Activated T-cell treated with anti-CD3 and anti-CD28 coated beads, Interleukin-2, amount 50 U/mL, for 24 hours (primary cell): ENCODE data around the gene FES.
A peak's percentile ranks its signal among the peaks of the same experiment; 100 is the strongest.
"Not testable (repeated sequence)": the region's sequence is repeated elsewhere in the genome, so short reads cannot be mapped to it uniquely, and the experiment has no call there.

Source experiments
- DNase-seq: peaks from one replicate; pipeline ENCODE4 v3.0.0-alpha.2; 2020
- H3K27ac Mint-ChIP-seq: 2 replicates; pipeline ENCODE4 v1.8.0; 2020; ENCODE audit warnings: mild to moderate bottlenecking, mixed read lengths
- H3K27me3 Mint-ChIP-seq: 2 replicates; pipeline ENCODE4 v1.8.0; 2020; ENCODE audit warnings: mixed read lengths
- H3K36me3 Mint-ChIP-seq: 2 replicates; pipeline ENCODE4 v1.8.0; 2020; ENCODE audit warnings: low read depth, mixed read lengths
- H3K4me1 Mint-ChIP-seq: 2 replicates; pipeline ENCODE4 v1.8.0; 2020; ENCODE audit warnings: low read depth, mixed read lengths
- H3K4me3 Mint-ChIP-seq: 2 replicates; pipeline ENCODE4 v1.8.0; 2020; ENCODE audit warnings: mild to moderate bottlenecking, moderate library complexity, mixed read lengths
- H3K9me3 Mint-ChIP-seq: 2 replicates; pipeline ENCODE4 v1.8.0; 2020; ENCODE audit warnings: mixed read lengths

FES gene

DNA sequence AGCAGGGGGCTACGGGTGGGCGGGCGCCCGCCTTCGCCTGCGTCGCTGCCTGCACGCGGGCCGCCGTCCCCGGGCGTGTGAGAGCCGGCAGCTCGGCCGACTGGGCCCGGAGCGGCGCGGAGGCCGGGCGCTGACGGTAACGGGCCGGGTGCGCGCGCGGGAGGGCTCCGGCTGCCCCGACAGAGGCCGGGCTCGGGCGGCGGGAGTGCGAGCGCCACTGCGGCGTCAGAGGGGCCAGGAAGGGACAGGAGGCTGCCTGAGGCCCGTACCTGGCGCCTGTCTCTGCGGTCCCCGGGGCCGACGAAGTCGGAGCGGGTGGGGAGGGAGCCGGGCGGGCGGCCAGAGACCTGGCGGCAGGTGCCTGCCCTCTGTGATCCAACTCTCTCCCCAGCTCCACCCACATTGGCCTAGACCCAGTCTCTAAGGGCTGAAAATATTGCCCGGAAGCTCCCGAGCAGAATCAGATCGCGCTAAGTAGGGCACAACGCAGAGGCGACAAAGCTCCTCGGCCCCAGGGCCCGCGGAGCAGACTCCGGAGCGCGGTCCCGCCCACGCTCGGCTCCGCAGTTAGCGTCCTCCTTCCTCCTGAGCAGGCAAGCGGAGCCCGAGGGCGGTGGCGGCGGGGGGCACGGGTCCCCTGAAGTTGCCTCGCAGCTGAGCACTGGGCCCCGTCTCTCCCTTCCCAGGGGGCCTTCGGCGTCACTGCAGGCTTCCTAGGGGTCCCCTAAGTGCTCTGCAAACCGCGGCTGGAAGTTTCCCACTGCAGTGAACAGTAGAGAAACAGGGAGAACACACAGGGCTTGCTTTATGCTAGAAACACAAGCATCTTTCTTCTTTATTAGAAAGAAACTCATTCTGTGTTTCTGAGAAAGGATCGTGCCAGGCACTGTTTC is 18.8 kb downstream of the FES start, which contains the start of gene MAN2A2:
Gene MAN2A2, plus strand, starts transcription at position 463 of the 893 bp plus-strand sequence. CDS start 906 bp downstream, outside the sequence.
- H3K27me3 Mint-ChIP-seq = no peaks in the 10 kb centered on the region
- peak; percentile 88 for DNase-seq
- peak within 1 kb of the TSS; percentile 93 for H3K27ac Mint-ChIP-seq
- H3K4me3 Mint-ChIP-seq = peak within 1 kb of the TSS; percentile 86
- H3K36me3 Mint-ChIP-seq = peaks cover 48% of the 10 kb centered on the region
- peaks cover 30% of the 10 kb centered on the region for H3K4me1 Mint-ChIP-seq
- H3K9me3 Mint-ChIP-seq = no peaks in the 10 kb centered on the region

DNA sequence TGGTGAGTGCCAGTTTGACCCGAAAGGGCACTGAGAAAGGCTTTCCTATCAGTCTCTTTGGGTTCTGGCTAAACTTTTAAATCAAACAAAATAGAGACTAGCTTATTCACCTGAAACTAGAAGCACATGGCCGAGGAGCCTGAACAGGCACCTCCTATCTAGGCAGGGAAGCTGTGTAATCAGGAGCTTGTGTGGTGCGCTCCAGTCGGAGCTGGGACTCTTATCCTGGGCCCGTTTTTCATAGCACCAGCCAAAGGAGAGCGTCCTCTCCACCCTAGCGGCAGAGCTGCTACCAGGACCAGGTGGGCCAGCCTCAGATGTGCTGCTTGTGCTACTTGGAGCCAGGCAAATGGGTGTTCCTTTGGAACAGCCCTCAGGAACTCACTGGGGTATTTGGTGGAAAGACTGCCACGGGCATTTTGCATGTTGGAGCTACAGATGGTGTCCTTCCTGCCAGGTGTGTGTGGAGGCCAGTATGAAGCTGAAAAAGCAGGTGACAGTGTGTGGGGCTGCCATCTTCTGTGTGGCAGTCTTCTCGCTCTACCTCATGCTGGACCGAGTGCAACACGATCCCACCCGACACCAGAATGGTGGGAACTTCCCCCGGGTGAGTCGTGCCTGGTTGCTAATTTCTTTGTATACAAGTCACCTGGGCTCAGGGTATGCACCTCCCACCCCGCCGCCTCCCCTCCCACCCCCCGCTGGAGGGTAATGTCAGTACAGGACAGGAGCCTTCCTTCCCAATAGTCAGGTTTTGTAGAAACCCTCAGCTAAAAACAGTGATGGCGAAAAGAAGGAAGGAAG is 19.6 kb downstream of the FES start:
- H3K4me3 Mint-ChIP-seq = peak overlapping the region; percentile 82
- H3K9me3 Mint-ChIP-seq = no peaks in the 10 kb centered on the region
- no peak for DNase-seq
- H3K27ac Mint-ChIP-seq = peak overlapping the region; percentile 89
- no peaks in the 10 kb centered on the region for H3K27me3 Mint-ChIP-seq
- H3K36me3 Mint-ChIP-seq = peaks cover 54% of the 10 kb centered on the region
- peaks cover 30% of the 10 kb centered on the region for H3K4me1 Mint-ChIP-seq

DNA sequence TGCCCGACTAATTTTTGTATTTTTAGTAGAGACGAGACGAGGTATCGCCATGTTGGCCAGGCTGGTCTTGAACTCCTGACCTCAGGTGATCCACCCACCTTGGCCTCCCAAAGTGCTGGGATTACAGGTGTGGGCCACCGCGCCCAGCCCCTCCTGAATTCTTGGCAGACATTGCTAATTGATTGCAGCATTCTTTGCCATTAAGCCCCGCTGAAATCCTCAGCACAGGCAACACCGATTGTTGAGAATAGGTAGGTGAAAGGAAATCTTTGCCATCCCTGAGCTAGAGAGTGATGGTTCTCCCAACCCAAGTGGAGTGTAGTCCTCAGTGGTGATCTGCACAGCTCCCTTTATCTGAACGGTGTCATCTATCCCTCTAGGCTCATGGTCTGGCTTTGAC is 20.4 kb downstream of the FES start:
- no peak overlapping the region for H3K27ac Mint-ChIP-seq
- H3K27me3 Mint-ChIP-seq = no peaks in the 10 kb centered on the region
- H3K36me3 Mint-ChIP-seq = peaks cover 62% of the 10 kb centered on the region
- H3K4me3 Mint-ChIP-seq = no peak overlapping the region
- peaks cover 30% of the 10 kb centered on the region for H3K4me1 Mint-ChIP-seq
- no peaks in the 10 kb centered on the region for H3K9me3 Mint-ChIP-seq
- no peak for DNase-seq

DNA sequence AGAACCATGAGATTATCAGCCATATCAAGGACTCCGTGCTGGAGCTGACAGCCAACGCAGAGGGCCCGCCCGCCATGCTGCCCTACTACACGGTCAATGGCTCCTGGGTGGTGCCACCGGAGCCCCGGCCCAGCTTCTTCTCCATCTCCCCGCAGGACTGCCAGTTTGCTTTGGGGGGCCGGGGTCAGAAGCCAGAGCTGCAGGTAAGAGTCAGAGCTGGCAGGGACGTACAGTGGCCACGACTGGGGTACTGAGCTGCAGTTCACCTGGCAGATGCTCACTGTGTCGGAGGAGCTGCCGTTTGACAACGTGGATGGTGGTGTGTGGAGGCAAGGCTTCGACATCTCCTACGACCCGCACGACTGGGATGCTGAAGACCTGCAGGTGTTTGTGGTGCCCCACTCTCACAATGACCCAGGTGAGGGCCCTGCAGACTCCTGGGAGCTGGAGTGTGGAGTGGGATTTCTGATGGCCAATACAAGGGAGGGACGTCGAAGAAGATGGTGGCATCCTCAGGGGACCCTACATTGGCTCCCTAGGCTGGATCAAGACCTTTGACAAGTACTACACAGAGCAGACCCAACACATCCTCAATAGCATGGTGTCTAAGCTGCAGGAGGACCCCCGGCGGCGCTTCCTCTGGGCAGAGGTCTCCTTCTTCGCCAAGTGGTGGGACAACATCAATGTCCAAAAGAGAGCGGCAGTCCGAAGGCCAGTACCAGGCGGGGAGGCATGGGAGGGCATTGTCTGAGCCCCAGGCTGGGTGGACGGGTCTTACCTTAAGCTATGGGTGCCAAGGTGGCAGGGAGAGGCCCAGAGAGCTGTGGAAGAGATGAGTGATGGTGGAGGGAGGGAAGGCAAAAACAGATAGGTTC is 21.2 kb downstream of the FES start:
- Mint-ChIP-seq H3K36me3 (peaks cover 70% of the 10 kb centered on the region), H3K4me3 (no peak overlapping the region), H3K9me3 (no peaks in the 10 kb centered on the region), H3K27me3 (no peaks in the 10 kb centered on the region), H3K27ac (peak overlapping the region; percentile 8), H3K4me1 (peaks cover 28% of the 10 kb centered on the region)
- DNase-seq = no peak

DNA sequence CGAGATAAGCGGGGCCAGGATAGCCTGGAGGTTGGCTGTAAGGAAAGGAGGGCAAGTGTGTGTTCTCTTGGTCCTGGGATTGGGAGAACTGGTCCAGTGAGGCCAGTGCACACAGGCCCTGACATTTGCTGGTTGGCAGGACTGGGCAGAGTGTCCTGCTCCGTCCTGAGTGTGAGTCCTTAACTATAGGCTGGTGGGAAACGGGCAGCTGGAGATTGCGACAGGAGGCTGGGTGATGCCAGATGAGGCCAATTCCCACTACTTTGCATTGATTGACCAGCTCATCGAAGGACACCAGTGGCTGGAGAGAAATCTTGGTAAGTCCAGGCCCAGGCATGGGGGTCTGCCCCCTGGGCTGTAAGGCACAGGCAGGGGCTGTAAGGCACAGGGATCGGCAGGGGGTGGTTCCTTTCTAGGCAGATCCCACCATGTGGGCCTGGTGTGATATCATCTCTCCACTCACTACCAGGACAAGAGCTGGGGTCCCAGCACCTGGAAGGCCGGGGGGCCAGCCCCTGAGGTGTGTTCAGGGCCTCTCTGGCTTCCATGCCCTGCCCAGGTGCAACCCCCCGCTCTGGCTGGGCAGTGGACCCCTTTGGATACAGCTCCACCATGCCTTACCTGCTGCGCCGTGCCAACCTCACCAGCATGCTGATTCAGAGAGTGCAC is 22.0 kb downstream of the FES start:
- no peak for DNase-seq
- Mint-ChIP-seq H3K27ac (peak overlapping the region; percentile 8), H3K36me3 (peaks cover 78% of the 10 kb centered on the region), H3K27me3 (no peaks in the 10 kb centered on the region), H3K4me3 (no peak overlapping the region), H3K4me1 (peaks cover 25% of the 10 kb centered on the region), H3K9me3 (no peaks in the 10 kb centered on the region)

DNA sequence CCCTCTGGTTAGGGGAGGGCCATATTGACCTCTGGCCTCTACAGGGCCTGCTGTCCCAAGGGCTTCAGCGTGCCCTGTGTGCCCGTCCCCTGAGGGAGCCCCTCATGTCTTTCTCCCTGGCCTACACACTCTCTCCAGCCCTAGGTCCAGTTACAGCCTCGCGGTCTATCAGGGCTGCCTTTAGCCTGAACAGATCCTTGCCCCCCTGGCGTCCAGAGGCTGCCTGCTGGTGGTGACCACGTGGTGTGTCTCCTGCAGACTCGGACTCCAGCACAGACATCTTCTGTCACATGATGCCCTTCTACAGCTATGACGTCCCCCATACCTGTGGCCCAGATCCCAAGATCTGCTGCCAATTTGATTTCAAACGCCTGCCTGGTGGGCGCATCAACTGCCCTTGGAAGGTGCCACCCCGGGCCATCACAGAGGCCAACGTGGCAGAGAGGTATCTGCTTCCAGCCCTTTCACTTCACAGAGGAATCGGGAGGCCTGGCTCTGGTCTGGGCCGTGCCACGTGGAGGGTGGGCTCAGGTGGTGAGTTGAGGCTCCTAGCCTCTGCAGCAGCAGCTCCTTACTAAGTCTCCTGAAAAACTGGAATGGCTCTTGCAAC is 22.9 kb downstream of the FES start:
- Mint-ChIP-seq H3K27me3 (no peaks in the 10 kb centered on the region), H3K9me3 (no peaks in the 10 kb centered on the region), H3K27ac (no peak overlapping the region), H3K36me3 (peaks cover 84% of the 10 kb centered on the region), H3K4me1 (peaks cover 16% of the 10 kb centered on the region), H3K4me3 (no peak overlapping the region)
- no peak for DNase-seq

DNA sequence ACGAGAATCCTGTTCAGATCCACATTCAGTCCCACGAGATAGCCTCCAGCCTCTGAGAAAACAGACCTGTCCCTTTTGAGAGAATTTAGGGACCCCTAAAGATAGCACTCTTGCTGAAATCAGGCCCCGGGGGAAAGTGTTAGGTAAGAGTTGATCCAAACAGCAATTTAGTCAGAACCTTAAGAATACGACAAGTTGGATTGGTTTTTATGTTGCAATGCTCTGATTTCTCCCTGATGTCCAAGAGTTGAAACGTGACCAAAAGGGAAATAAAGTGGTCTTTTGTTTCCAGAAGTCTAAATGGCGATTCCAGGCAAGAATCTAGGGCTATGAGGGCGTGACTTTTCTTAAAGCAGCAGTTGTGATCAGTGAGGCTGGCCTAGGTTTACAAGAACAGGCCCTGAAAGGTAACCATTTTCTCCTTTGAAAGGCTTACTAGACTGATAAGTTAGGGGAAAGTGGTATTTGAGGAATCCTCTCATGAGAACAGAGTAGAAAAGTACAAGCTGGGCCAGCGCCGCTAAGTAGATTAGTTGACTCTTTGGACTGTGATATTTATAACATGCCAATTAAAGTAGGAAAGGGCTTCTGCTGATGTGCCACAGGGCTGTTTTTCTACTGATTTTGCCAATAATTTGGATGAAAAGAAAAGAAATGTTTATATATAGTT is 23.7 kb downstream of the FES start:
- no peak overlapping the region for H3K4me3 Mint-ChIP-seq
- no peak overlapping the region for H3K27ac Mint-ChIP-seq
- H3K4me1 Mint-ChIP-seq = peaks cover 16% of the 10 kb centered on the region

DNA sequence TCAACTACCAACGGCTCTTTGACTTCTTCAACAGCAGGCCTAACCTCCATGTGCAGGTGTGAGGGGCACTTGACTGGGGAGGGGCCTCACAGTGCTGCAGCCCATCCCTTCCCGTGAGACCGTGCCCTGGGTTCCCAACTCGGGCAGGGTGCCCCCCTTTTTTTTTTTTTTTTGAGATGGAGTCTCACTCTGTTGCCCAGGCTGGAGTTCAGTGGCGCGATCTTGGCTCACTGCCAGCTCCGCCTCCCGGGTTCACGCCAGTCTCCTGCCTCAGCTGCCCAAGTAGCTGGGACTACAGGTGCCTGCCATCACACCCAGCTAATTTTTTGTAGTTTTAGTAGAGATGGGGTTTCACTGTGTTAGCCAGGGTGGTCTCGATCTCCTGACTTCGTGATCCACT is 25.1 kb downstream of the FES start:
- not testable (repeated sequence) for H3K4me1 Mint-ChIP-seq, DNase-seq, H3K9me3 Mint-ChIP-seq, H3K27me3 Mint-ChIP-seq, H3K4me3 Mint-ChIP-seq
- peaks cover 97% of the 10 kb centered on the region for H3K36me3 Mint-ChIP-seq
- peak overlapping the region; percentile 52 for H3K27ac Mint-ChIP-seq

More for the DNA sequence above, 23.7 kb downstream of the FES start:
- DNase-seq = no peak
- Mint-ChIP-seq H3K9me3 (no peaks in the 10 kb centered on the region), H3K27me3 (no peaks in the 10 kb centered on the region), H3K36me3 (peaks cover 92% of the 10 kb centered on the region)

DNA sequence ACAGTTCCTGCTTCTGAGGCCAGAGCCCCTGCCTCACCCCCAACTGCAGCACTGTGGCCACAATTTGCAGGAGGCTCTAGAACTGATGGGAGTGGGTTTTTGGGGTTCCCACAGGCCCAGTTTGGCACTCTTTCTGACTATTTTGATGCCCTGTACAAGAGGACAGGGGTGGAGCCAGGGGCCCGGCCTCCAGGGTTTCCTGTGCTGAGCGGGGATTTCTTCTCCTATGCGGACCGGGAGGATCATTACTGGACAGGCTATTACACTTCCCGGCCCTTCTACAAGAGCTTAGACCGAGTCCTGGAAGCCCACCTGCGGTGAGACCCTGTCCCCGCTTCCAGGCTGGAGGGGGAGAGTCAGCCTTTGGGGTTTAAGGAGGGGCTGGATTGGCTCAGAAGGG is 25.7 kb downstream of the FES start:
- H3K36me3 Mint-ChIP-seq = peaks cover 97% of the 10 kb centered on the region
- DNase-seq = no peak
- H3K4me1 Mint-ChIP-seq = peaks cover 8% of the 10 kb centered on the region
- no peak overlapping the region for H3K4me3 Mint-ChIP-seq
- no peak overlapping the region for H3K27ac Mint-ChIP-seq
- H3K27me3 Mint-ChIP-seq = no peaks in the 10 kb centered on the region
- no peaks in the 10 kb centered on the region for H3K9me3 Mint-ChIP-seq

DNA sequence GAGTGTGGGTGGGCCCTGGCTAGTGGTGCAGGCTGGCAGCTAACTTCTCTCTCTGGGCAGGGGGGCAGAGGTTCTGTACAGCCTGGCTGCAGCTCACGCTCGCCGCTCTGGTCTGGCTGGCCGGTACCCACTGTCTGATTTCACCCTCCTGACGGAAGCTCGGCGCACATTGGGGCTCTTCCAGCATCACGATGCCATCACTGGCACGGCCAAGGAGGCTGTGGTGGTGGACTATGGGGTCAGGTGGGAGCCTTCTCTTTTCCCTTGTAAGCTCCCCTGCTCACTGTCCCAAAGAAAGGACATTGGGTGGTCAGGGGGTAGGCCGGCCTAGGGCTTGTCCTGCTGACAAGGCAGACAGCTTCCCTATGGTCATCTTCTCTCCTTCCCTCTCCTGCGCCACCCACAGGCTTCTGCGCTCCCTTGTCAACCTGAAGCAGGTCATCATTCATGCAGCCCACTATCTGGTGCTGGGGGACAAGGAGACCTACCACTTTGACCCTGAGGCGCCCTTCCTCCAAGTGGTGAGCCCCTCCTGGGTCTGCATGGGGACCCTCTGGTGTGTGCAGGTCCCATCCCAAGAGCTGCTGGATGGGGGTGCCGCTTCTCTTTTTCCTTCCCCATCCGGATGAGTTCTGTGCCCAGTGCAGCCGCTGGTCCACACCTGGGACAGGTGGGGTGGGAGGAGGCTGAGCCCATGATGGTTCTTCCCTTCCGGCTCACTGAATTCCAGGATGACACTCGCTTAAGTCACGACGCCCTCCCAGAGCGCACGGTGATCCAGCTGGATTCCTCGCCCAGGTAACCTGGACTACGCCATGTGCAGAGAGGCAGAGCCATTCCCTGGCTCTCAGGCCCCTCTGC is 26.4 kb downstream of the FES start:
- H3K27me3 Mint-ChIP-seq = no peaks in the 10 kb centered on the region
- DNase-seq = no peak
- no peak overlapping the region for H3K4me3 Mint-ChIP-seq
- peaks cover 97% of the 10 kb centered on the region for H3K36me3 Mint-ChIP-seq
- no peak overlapping the region for H3K27ac Mint-ChIP-seq
- H3K4me1 Mint-ChIP-seq = peaks cover 3% of the 10 kb centered on the region
- no peaks in the 10 kb centered on the region for H3K9me3 Mint-ChIP-seq

DNA sequence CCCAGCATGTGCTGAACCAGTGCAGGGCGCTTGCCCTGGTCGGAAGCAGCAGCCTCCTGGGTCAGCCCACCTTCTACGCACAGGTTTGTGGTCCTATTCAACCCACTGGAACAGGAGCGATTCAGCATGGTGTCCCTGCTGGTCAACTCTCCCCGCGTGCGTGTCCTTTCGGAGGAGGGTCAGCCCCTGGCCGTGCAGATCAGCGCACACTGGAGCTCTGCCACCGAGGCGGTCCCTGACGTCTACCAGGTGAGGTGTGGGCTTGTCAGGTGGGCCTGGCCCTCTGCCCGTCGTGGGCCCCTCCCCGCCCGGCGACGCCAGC is 27.0 kb downstream of the FES start:
- H3K36me3 Mint-ChIP-seq = peaks cover 97% of the 10 kb centered on the region
- no peak overlapping the region for H3K27ac Mint-ChIP-seq
- H3K27me3 Mint-ChIP-seq = no peaks in the 10 kb centered on the region
- H3K4me3 Mint-ChIP-seq = no peak overlapping the region
- no peaks in the 10 kb centered on the region for H3K4me1 Mint-ChIP-seq
- no peaks in the 10 kb centered on the region for H3K9me3 Mint-ChIP-seq
- DNase-seq = no peak

DNA sequence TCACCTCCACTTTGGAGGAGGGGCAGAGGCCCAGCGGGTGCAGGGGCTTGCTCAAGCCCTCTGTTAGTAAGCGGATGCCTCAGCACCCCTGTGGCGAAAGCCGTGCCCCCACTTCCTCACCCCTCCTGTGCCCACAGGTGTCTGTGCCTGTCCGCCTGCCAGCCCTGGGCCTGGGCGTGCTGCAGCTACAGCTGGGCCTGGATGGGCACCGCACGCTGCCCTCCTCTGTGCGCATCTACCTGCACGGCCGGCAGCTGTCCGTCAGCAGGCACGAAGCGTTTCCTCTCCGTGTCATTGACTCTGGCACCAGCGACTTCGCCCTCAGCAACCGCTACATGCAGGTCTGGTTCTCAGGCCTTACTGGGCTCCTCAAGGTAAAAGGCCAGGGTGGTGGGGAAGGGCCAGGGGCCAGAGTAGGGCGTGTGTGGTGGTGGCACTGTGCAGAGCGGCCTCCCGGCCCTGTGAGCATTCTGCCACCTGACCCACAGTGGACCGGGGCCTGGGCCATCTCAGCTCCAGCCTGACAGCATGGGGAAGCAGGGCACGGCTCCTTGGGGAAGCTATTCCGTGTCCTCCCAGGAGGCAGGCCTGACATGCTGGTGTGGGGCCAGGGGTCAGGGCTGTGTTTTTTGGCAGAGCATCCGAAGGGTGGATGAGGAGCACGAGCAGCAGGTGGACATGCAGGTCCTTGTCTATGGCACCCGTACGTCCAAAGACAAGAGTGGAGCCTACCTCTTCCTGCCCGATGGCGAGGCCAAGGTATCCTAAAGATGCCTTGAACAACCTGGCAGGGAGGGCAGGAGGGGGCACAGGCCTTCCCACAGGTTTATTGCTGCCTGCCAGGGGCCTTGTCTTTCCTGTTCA is 27.8 kb downstream of the FES start:
- Mint-ChIP-seq H3K4me3 (no peak overlapping the region), H3K27me3 (no peaks in the 10 kb centered on the region), H3K4me1 (no peaks in the 10 kb centered on the region), H3K9me3 (no peaks in the 10 kb centered on the region), H3K27ac (no peak overlapping the region), H3K36me3 (peaks cover 97% of the 10 kb centered on the region)
- no peak for DNase-seq
